HUES48 (cell line): ENCODE data around the gene LCLAT1.
"Not testable (repeated sequence)": the region's sequence is repeated elsewhere in the genome, so short reads cannot be mapped to it uniquely, and the experiment has no call there.

ENCODE experiments used
- H3K27ac ChIP-seq: one replicate; pipeline ENCODE4 v1.7.0; 2013; ENCODE audit warnings: low read depth, low read length, inconsistent platforms
- H3K27me3 ChIP-seq: 2 replicates; pipeline ENCODE4 v1.6.1; 2013; ENCODE audit warnings: mild to moderate bottlenecking, low read length; ENCODE audit not compliant: control insufficient read depth, insufficient read depth
- H3K36me3 ChIP-seq: 2 replicates; pipeline ENCODE4 v1.6.1; 2013; ENCODE audit warnings: low read length; ENCODE audit not compliant: control insufficient read depth, insufficient read depth
- H3K4me1 ChIP-seq: 2 replicates; pipeline ENCODE4 v1.6.1; 2013; ENCODE audit warnings: mild to moderate bottlenecking, low read length; ENCODE audit not compliant: control insufficient read depth, insufficient read depth
- H3K4me3 ChIP-seq: 2 replicates; pipeline ENCODE4 v1.5.1; 2013; ENCODE audit warnings: mild to moderate bottlenecking, low read depth, low read length
- H3K9ac ChIP-seq: 2 replicates; pipeline ENCODE4 v1.6.1; 2013; ENCODE audit warnings: mild to moderate bottlenecking, low read depth, low read length, moderate library complexity
- H3K9me3 ChIP-seq: 2 replicates; pipeline ENCODE4 v1.6.1; 2013; ENCODE audit warnings: low read length; ENCODE audit not compliant: control insufficient read depth, insufficient read depth

LCLAT1 gene

DNA sequence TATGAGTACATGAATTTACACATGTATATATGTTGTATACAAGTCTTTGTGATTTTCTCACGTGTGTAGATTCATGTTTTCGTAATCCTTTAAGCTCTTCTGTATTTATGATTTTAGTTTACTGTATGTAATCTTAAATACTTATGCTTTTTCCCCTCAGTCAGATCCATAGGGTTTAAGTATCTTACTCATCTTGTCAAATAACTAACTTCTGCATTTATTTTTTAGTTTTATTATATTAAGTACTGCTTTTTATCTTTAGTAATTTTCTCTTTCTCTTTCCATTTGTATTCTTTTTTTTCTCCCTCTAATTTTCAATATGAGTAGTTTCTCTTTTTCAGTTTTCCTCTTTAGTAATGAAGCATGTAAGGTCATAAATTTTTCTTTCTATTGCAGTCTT, 179.4 kb downstream of the LCLAT1 start:
- H3K27me3 ChIP-seq = no peaks in the 10 kb centered on the region
- H3K9me3 ChIP-seq = no peaks in the 10 kb centered on the region
- no peaks in the 10 kb centered on the region for H3K36me3 ChIP-seq
- no peak overlapping the region for H3K4me3 ChIP-seq
- no peak overlapping the region for H3K27ac ChIP-seq
- no peak overlapping the region for H3K9ac ChIP-seq
- peaks cover 26% of the 10 kb centered on the region for H3K4me1 ChIP-seq

DNA sequence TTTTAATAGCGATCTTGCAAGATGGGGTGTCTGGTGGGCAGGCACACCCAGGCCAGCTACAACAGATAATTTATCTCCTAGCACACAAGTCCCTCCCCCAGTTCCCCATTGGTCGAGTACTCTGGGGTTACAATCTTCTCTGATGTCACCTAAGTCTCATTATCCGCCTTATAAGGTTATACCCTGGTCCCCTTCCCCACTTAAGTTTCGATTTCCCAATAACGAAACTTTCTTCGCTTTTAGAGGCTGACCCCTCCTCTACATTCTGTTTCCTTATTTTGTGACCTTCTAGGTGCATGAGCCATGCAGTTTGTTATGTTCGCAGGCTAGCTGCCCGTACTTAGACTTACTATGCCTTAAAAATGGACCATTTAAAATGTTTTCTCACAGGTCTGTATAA, 180.1 kb downstream of the LCLAT1 start:
- no peaks in the 10 kb centered on the region for H3K27me3 ChIP-seq
- H3K36me3 ChIP-seq = no peaks in the 10 kb centered on the region
- H3K9ac ChIP-seq = no peak overlapping the region
- H3K9me3 ChIP-seq = no peaks in the 10 kb centered on the region
- no peak overlapping the region for H3K4me3 ChIP-seq
- H3K4me1 ChIP-seq = peaks cover 26% of the 10 kb centered on the region
- H3K27ac ChIP-seq = no peak overlapping the region

DNA sequence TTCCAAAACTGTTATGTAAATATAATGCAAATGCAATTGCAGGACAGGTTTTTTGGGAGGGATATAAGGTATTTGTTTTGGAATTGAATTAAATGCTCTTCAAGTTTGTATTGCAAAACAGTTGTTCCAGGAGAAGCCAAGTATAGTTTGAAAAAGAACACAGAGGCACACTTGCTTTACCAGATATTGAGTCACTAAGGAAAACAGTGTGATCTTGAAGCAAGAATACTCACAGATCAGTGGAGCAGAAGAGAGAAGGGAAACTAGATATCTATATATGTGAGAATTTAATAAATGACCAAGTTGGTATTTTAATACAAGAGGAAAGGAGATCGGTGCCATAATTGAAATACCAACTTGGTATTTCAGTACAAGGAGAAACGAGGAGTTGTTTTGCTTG, 181.3 kb downstream of the LCLAT1 start:
- H3K27ac ChIP-seq = no peak overlapping the region
- no peaks in the 10 kb centered on the region for H3K9me3 ChIP-seq
- no peaks in the 10 kb centered on the region for H3K27me3 ChIP-seq
- no peaks in the 10 kb centered on the region for H3K36me3 ChIP-seq
- peaks cover 26% of the 10 kb centered on the region for H3K4me1 ChIP-seq
- H3K9ac ChIP-seq = no peak overlapping the region
- no peak overlapping the region for H3K4me3 ChIP-seq

DNA sequence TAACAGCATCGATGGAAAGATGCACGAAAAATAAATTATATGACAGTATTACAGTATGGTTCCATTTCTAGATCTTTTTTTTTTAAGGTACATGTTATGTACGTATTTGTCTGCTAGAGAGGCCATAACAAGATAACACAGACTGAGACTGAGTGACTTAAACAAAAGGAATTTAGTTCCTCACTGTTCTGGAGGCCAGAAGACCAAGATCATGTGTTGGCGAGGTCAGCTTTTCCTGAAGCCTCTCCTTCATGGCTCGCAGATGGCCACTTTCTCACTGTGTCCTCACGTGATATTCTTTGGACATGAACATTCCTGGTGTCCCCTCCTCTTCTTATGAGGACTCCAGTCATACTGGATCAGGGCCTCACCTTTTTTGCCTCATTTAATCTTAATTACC, 182.8 kb downstream of the LCLAT1 start:
- no peaks in the 10 kb centered on the region for H3K27me3 ChIP-seq
- H3K4me3 ChIP-seq = no peak overlapping the region
- no peak overlapping the region for H3K9ac ChIP-seq

GRCh38 chr2:30631051-30631671, 184.1 kb downstream of the LCLAT1 start:
- no peak overlapping the region for H3K27ac ChIP-seq
- no peaks in the 10 kb centered on the region for H3K36me3 ChIP-seq
- no peaks in the 10 kb centered on the region for H3K27me3 ChIP-seq
- H3K4me3 ChIP-seq = no peak overlapping the region
- no peaks in the 10 kb centered on the region for H3K9me3 ChIP-seq
- peaks cover 25% of the 10 kb centered on the region for H3K4me1 ChIP-seq
- H3K9ac ChIP-seq = no peak overlapping the region

More for the DNA sequence above, 182.8 kb downstream of the LCLAT1 start:
- Histone ChIP-seq H3K27ac (no peak overlapping the region), H3K9me3 (no peaks in the 10 kb centered on the region), H3K36me3 (no peaks in the 10 kb centered on the region), H3K4me1 (peaks cover 26% of the 10 kb centered on the region)

GRCh38 chr2:30633039-30633438, 186.0 kb downstream of the LCLAT1 start:
- Histone ChIP-seq H3K4me1 (peaks cover 6% of the 10 kb centered on the region), H3K27ac (no peak overlapping the region), H3K36me3 (no peaks in the 10 kb centered on the region), H3K27me3 (no peaks in the 10 kb centered on the region), H3K9ac (no peak overlapping the region), H3K9me3 (no peaks in the 10 kb centered on the region), H3K4me3 (no peak overlapping the region)

- H3K9ac ChIP-seq = no peak overlapping the region
- no peaks in the 10 kb centered on the region for H3K4me1 ChIP-seq
- H3K9me3 ChIP-seq = no peaks in the 10 kb centered on the region
- H3K27ac ChIP-seq = no peak overlapping the region
- H3K36me3 ChIP-seq = peaks cover 16% of the 10 kb centered on the region
- no peaks in the 10 kb centered on the region for H3K27me3 ChIP-seq
- no peak overlapping the region for H3K4me3 ChIP-seq
These were observed 189.3 kb downstream of the LCLAT1 start for GRCh38 chr2:30636311-30636710.

GRCh38 chr2:30639836-30640235, 192.8 kb downstream of the LCLAT1 start:
- no peaks in the 10 kb centered on the region for H3K9me3 ChIP-seq
- H3K27ac ChIP-seq = no peak overlapping the region
- no peaks in the 10 kb centered on the region for H3K4me1 ChIP-seq
- H3K9ac ChIP-seq = no peak overlapping the region
- peaks cover 16% of the 10 kb centered on the region for H3K36me3 ChIP-seq
- H3K4me3 ChIP-seq = no peak overlapping the region
- H3K27me3 ChIP-seq = no peaks in the 10 kb centered on the region

DNA sequence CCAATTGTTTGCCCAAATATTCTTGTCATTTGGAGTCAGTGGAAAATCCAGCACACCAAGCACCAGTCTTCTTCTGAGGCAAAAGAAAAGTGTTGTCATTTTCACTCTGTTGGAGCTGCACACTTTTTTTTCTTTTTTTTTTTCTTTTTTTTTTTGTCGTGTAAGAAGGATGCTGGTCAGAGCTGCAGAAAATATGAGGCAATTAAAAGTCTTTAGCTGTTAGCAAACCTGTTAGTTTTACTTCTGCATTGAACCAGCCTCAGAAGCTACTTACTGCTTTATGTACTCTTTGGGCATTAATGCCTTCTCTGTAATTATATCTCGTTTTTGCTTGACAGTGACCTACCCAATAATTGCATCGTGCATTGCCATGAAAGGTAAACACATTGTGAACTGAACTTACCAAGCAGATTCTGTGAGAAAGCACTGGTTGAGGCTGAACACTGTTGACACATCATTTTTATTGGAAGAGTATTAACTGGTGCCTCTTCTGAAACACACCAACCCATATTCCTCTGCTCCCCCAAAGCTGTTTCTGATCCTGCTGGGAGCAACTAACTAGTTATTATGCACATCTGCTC, 194.8 kb downstream of the LCLAT1 start:
- peaks cover 16% of the 10 kb centered on the region for H3K36me3 ChIP-seq
- no peaks in the 10 kb centered on the region for H3K4me1 ChIP-seq
- H3K27ac ChIP-seq = no peak overlapping the region
- H3K27me3 ChIP-seq = no peaks in the 10 kb centered on the region
- H3K9me3 ChIP-seq = no peaks in the 10 kb centered on the region
- no peak overlapping the region for H3K4me3 ChIP-seq
- no peak overlapping the region for H3K9ac ChIP-seq

DNA sequence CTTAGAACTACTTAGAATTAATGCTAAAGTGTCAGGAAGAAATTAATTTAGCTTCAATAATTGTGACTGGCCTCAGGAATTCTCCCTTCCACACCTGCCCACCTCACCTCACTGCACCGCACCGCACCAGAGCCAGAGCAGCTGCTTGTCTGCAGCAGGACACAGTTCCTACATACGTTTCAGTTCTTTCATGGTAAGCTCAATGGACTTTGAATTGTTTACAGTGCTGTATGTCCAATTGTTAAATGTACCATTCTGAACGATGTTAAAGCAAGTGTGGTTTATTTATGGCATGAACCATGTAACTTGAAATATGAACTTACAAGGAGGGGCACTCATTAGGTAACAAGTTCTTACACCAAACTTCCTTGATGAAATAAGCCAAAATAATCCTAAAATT, 196.0 kb downstream of the LCLAT1 start:
- not testable (repeated sequence) for H3K4me3 ChIP-seq, H3K9me3 ChIP-seq, H3K27ac ChIP-seq, H3K27me3 ChIP-seq, H3K9ac ChIP-seq, H3K4me1 ChIP-seq
- H3K36me3 ChIP-seq = peaks cover 16% of the 10 kb centered on the region

DNA sequence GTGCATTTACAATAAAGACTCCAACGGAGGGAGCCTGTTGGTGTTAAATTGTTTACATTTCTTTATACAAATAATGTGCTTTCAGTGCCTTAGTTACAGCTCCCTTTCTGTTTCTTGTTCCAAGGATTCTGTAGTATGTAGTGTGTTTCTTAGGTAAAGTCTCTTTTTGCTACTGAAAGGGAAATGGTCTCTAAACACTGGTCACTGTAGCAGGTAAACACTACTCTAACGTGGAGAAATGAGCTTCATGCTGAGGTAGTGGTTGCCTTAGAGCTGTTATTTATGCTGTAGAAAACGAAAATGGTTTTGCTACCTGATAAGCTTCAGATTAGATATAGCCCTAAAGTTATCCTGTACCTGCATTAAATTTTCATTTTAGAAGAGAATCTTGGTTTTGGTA, 196.6 kb downstream of the LCLAT1 start:
- H3K4me3 ChIP-seq = no peak overlapping the region
- no peaks in the 10 kb centered on the region for H3K27me3 ChIP-seq
- peaks cover 16% of the 10 kb centered on the region for H3K36me3 ChIP-seq
- H3K4me1 ChIP-seq = no peaks in the 10 kb centered on the region
- H3K9ac ChIP-seq = no peak overlapping the region
- no peak overlapping the region for H3K27ac ChIP-seq
- no peaks in the 10 kb centered on the region for H3K9me3 ChIP-seq
